Lower lobe of right lung (tissue), 2 donors: Measurements from ENCODE around the gene MARCHF3. TPM values are rescaled to one million over a fixed set of nuclear protein-coding genes. Genes with fewer than 3 reads are reported as not detected.

Source experiments
- ATAC-seq, 2 donors: fragments of 200-7000 bp; cut with Tn5 transposase; one replicate each; pipeline ENCODE4 v1.9.1; 2020 to 2022; ENCODE audit warnings: mild to moderate bottlenecking in 2 of 2, moderate library complexity in 2 of 2
- DNase-seq: peaks from one replicate; pipeline ENCODE4 v3.0.0-alpha.2; 2020
- H3K27ac ChIP-seq: fragments of 200-600 bp; one replicate; pipeline ENCODE4 v1.8.0; 2022
- H3K27me3 ChIP-seq: fragments of 200-600 bp; one replicate; pipeline ENCODE4 v1.8.0; 2022; ENCODE audit warnings: low read depth
- H3K36me3 ChIP-seq: fragments of 200-600 bp; one replicate; pipeline ENCODE4 v1.8.0; 2022; ENCODE audit warnings: mild to moderate bottlenecking
- H3K4me1 ChIP-seq: fragments of 200-600 bp; one replicate; pipeline ENCODE4 v1.8.0; 2022
- H3K4me3 ChIP-seq: fragments of 200-600 bp; one replicate; pipeline ENCODE4 v1.8.0; 2022; ENCODE audit warnings: mild to moderate bottlenecking
- H3K9me3 ChIP-seq: fragments of 200-600 bp; one replicate; pipeline ENCODE4 v1.8.0; 2022
- CTCF ChIP-seq: fragments of 200-600 bp; IDR thresholded peaks from one replicate; pipeline ENCODE4 v1.8.0; 2022; ENCODE audit warnings: antibody characterized with exemption, mild to moderate bottlenecking
- intact Hi-C: fragments of 100-400 bp; cut with DNase I; formaldehyde crosslinking; loops from one replicate; pipeline ENCODE4 v1.11.0; 2022
- total RNA-seq: library from RNA; stranded (reverse); fragmentation: NEBNext Ultra II Directional; extraction: Animal tissue kit (Norgen Biotek cat#: 25700); gene quantifications from one replicate; pipeline ENCODE4 v1.2.1, GENCODE V29; 2021
- donor health status: DM: no; HTN: yes; CAD: no; lungs with severe emphysema.

Gene MARCHF3
- total RNA-seq, 1 donor from 2014 or later: 14.3 TPM

- Histone ChIP-seq H3K36me3 (no peaks in the 10 kb centered on the region), H3K4me3 (no peak overlapping the region), H3K9me3 (no peaks in the 10 kb centered on the region), H3K4me1 (no peaks in the 10 kb centered on the region), H3K27me3 (no peaks in the 10 kb centered on the region), H3K27ac (no peak overlapping the region)
- no peak for ATAC-seq
- intact Hi-C loops: no loop called here
- no peak for TF ChIP-seq CTCF
- DNase-seq: no peak
Measured at GRCh38 chr5:126961128-126961527, 69.2 kb downstream of the MARCHF3 start.

- Histone ChIP-seq H3K4me1 (no peaks in the 10 kb centered on the region), H3K4me3 (no peak overlapping the region), H3K36me3 (no peaks in the 10 kb centered on the region), H3K27ac (no peak overlapping the region), H3K27me3 (no peaks in the 10 kb centered on the region), H3K9me3 (no peaks in the 10 kb centered on the region)
- DNase-seq (no peak), ATAC-seq (no peak)
- TF ChIP-seq CTCF: no peak
- intact Hi-C loops: no loop called here
Measured at GRCh38 chr5:126959188-126959587, 71.2 kb downstream of the MARCHF3 start.

- ATAC-seq (no peak), DNase-seq (no peak)
- intact Hi-C loops: no loop called here
- TF ChIP-seq CTCF: no peak
- Histone ChIP-seq H3K4me1 (no peaks in the 10 kb centered on the region), H3K9me3 (no peaks in the 10 kb centered on the region), H3K36me3 (no peaks in the 10 kb centered on the region), H3K4me3 (no peak overlapping the region), H3K27ac (no peak overlapping the region), H3K27me3 (no peaks in the 10 kb centered on the region)
Measured at GRCh38 chr5:126956991-126957390, 73.4 kb downstream of the MARCHF3 start.

- Histone ChIP-seq H3K4me1 (no peaks in the 10 kb centered on the region), H3K9me3 (no peaks in the 10 kb centered on the region), H3K4me3 (no peak overlapping the region), H3K27me3 (no peaks in the 10 kb centered on the region), H3K27ac (no peak overlapping the region), H3K36me3 (no peaks in the 10 kb centered on the region)
- no peak for DNase-seq
- no peak for ATAC-seq
- intact Hi-C loops: no loop called here
- TF ChIP-seq CTCF: no peak
Measured at GRCh38 chr5:126954981-126955380, 75.4 kb downstream of the MARCHF3 start.

GRCh38 chr5:126953640-126954039 is 76.7 kb downstream of the MARCHF3 start:
- no peak for DNase-seq
- H3K27ac ChIP-seq: no peak overlapping the region
- H3K4me1 ChIP-seq: no peaks in the 10 kb centered on the region
- no peaks in the 10 kb centered on the region for H3K27me3 ChIP-seq
- ATAC-seq: no peak
- no peaks in the 10 kb centered on the region for H3K9me3 ChIP-seq
- intact Hi-C loops: no loop called here
- no peak for TF ChIP-seq CTCF
- no peaks in the 10 kb centered on the region for H3K36me3 ChIP-seq
- no peak overlapping the region for H3K4me3 ChIP-seq

- H3K4me1 ChIP-seq: no peaks in the 10 kb centered on the region
- H3K27me3 ChIP-seq: no peaks in the 10 kb centered on the region
- no peak overlapping the region for H3K27ac ChIP-seq
- no peak for TF ChIP-seq CTCF
- ATAC-seq (no peak), DNase-seq (no peak)
- H3K4me3 ChIP-seq: no peak overlapping the region
- H3K9me3 ChIP-seq: no peaks in the 10 kb centered on the region
- intact Hi-C loops: no loop called here
- H3K36me3 ChIP-seq: no peaks in the 10 kb centered on the region
Measured at GRCh38 chr5:126949475-126949874, 80.9 kb downstream of the MARCHF3 start.
